ENCODE data around the gene PRKG1.

Gene PRKG1

DNA sequence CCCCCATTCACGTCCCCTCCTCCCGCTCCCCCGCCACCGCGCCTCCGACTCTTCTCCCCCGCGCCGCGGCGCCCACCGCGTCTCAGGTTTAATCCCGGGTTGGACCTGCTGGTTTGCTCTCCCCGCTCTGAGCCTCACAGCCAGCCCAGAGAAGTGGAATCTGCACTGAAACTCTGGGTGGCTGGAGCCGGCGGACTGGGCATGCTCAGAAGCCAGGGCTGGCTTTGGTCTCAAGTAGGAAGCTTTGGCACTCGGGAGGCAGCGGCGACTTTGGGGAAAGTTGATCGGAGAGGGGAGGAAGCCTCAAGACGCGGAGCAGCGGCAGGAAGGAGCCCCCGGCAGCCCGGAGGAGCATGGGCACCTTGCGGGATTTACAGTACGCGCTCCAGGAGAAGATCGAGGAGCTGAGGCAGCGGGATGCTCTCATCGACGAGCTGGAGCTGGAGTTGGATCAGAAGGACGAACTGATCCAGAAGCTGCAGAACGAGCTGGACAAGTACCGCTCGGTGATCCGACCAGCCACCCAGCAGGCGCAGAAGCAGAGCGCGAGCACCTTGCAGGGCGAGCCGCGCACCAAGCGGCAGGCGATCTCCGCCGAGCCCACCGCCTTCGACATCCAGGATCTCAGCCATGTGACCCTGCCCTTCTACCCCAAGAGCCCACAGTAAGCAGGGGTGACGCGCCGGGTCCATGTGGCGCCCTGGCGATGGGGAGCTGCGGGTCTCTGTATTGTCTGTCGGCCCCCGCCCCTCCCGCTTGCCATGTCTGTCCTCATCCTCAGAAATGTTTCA lies at the start of gene PRKG1:
Gene PRKG1, plus strand, starts transcription at position 250 of the 791 bp plus-strand sequence.
- DNase-seq (ENCODE audit: low read depth in 2 of 2), result no peak

DNA sequence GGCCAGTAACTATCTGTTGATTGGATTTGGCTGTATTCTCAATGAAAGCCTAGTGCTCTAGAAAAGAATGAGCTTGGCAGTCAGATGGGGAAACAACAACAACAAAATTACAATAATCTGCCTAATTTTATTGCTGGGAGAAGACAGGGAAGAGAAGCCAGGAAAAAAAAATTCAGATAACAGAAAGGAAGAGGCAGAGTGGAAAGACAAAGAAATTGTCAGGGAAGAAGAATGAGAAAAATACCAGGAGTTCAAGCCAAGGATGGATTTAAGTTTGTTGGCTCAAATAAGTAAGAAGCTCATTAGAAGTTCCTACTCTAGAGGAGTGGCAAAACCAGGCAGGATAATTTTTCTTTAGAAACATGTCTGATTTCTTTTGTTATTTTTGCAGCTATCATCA lies 45.9 kb upstream of the PRKG1 start:
- DNase-seq (ENCODE audit: low read depth in 2 of 2), result no peak

DNA sequence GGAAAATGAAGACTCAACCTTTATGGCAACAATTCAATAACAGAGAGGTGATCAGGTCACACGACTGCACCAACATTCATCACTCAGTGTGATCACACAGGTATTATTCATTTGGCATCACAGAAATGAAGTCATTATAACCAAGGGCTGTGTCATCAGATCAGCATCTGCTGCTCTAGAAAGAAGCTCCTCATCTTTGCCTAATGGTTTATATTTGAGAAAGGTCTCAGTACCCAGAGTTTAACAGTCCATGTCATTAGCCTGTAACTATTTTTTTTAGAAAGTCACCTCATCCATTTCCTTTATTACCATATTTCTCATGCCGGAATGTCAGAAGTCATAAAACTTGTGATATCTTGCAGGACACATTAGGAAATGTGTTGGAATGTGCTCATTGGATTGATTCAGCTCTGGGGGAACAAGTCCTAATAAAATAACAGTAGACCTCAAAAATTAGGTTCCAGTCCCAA lies 45.1 kb upstream of the PRKG1 start:
- no peak for DNase-seq (ENCODE audit: low read depth in 2 of 2)

DNA sequence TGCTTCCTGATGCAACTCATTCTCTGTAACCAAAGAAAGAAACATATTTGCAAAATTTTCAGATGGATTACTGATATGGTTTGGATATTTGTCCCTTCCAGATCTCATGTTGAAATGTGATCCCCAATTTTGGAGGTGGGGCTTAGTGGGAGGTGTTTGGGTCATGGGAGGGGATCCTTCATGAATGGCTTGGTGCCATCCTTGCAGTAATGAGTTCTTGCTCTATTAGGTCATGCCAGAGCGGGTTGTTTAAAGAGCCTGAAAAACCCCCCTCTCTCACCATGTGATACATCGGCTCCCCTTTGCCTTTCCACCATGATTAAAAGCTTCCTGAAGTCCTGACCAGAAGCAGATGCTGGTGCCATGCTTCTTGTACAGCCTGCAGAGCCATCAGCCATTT lies 43.8 kb upstream of the PRKG1 start:
- DNase-seq (ENCODE audit: low read depth in 2 of 2), result no peak

DNA sequence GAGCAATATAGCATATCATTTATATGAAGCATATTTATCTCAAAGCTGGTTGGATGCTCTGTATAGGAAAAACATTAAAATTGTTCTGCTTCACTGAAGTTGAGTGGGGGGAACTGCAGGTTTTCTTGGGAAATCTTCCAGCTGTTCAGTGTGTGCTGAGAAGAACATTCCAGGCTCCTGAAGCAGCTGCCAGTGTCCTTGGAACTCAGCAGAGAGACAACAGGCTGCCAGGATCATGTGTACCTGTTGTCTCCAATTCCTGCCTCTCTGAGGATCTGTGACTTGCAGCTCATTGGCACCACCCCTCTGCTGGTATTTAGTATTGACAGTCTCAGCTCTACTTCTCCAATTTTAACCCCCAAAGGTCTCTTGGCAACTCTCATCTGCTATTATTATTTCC lies 42.3 kb upstream of the PRKG1 start:
- DNase-seq (ENCODE audit: low read depth in 2 of 2), result no peak

DNA sequence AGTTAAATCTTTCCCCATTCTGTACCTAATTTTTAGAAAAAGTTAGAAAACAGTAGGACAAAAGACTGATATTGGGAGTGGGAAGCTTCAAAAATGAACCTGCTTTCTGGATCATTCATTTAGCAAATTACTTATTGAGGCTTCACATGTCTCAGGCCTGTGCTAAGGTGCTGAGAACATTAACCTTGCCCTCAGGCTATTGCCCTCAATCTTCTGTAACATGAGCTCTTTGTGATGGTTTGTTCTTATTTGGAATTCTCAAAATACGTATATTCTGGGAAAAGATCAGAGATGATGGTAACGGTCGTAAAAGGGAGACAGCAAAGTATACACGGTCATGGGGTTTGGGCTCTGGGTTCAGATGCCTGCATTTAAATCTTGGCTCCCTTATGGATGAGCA lies 39.5 kb upstream of the PRKG1 start:
- DNase-seq (ENCODE audit: low read depth in 2 of 2), result no peak

DNA sequence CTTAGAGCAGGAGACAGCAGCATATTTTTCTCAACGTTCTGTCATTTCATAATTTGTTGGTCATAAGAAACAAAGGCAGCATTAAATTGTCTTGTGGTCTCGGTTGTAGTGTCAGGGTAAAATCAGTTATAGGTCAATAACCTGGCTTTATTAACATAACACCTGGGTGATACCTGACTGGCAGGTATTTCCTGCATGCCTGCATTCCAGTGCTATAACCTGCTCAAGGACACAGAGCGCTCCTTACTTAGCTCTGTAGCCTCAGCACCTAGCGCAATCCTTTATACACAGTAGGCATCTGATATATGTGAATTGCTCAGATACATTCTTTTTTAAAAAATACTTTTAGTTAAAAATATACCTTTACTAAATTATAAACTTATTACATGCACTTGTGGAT lies 38.9 kb upstream of the PRKG1 start:
- DNase-seq (ENCODE audit: low read depth in 2 of 2), result no peak

DNA sequence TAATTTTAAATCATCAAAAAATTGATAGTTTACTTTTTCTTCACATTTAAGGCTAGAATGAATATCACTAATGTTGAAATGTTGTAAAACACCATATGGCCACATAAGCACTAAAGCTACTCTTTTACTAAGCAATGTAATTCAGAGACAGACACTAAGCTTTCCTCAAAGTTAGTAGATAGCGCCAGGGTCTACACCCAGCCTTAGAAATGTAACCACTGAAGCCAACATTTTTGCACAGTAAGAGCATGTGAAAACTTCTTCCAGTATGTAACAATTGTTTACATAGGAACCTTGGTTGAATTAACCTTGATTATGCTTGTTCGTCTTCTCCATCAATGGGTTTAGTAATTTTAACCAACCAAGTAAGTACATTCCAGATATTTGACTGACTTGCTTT lies 28.4 kb upstream of the PRKG1 start:
- no peak for DNase-seq (ENCODE audit: low read depth in 2 of 2)

DNA sequence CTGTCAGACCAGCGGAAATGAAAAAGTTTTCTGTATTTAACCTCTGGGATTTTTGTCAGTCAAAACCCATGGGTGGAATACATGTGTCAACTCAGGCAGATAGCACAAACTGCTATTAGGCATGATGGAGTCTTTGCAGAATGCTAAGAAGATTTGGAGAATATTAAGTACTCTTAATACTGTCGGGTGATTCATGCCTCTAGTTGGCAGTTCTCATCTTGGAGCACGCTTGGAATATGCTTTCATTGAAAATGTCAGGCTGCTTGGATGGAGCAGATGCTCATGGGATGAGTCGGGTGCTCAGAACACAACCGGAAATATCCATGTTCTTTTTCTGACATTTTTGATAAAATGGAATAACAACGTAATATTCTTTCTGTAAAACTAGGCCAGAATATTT lies 27.6 kb upstream of the PRKG1 start:
- no peak for DNase-seq (ENCODE audit: low read depth in 2 of 2)

DNA sequence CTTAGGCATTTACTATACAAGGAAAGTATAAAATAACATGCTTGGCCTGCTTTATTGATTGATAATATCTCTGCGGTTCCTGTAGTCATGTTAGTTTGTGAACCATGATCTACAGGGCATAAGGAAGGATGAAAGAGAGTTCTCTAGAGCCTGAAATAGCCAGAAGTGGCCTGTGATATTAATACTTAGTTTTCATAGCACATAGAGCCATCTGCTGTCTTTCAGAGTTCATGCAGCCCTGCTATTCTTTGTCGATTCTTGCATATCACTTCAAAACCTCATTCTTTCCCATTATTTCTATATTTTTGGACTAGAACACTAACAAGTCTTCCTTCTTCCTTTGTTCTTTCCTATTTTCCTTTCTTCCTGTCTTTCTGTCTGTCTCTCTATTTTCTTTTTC lies 26.4 kb upstream of the PRKG1 start:
- DNase-seq (ENCODE audit: low read depth in 2 of 2), result no peak

DNA sequence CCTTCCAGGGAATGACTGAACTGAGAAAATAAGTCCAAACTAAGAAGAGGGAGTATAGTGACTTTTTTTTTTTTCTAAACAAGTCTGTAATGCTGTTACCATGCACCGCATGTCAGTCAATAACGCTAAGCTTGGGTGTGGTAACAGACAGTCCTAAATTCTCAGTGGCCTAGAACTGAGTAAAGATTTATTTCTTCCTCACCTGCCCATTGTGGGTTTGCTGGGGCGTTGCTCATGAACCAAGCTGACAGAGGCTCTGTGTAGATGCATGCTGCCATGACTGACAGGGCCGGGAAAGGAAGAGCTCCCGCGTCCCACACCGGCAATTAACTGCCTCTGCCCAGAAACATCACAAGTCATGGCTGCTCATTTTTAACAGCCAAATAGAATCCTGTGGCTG lies 25.5 kb upstream of the PRKG1 start:
- DNase-seq (ENCODE audit: low read depth in 2 of 2), result no peak

DNA sequence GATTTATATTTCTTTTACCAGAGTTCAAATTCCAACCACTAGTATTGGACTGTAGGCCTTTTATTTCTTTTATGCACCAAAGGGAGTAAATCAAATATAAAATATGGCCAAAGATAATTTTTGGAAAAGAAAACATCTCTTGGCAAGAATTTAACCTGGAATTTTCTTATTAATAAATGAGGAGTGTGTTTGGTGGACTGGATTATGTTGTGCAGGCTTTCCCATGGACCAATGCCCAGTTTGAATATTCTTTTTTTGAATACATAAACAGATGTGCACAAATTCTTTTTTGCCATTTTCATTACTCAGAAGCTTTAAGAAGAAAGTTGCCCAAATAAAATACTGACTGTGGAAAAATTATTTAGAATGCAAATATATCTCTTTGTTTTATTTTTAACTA lies 22.1 kb upstream of the PRKG1 start:
- DNase-seq (ENCODE audit: low read depth in 2 of 2), result no peak

DNA sequence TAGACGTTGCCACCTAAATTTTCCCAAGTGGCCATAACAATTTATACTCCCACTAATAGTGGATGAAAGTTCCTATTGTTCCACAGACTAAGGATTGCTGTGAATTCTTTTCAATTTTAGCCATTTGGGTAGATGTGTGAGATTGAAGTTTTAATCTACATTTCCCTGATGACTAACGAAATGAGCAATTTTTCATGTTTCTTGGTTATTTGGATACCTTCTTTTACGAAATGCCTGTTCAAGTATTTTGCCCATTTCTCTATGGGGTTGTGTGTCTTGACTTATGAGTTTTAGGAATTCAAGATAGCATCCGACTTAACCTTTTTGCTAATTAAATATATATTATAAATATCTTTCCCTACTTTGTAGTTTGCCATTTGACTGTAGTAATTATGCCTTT lies 16.4 kb upstream of the PRKG1 start:
- no peak for DNase-seq (ENCODE audit: low read depth in 2 of 2)

DNA sequence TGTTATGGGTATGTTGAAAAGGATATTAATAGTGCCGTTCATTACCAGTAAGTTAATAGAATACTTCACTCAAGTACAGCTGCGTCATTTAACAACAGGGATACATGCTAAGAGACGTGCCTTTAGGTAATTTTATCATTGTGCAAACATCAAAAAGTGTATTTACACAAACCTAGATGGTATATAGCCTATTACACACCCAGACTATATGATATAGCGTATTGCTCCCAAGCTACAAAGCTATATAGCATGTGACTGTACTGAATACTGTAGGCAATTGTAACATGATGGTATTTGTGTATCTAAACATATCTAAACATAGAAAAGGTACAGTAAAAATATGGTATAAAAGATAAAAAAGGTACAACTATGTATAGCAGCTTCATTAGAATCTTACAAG lies 11.1 kb upstream of the PRKG1 start:
- DNase-seq (ENCODE audit: low read depth in 2 of 2), result no peak

DNA sequence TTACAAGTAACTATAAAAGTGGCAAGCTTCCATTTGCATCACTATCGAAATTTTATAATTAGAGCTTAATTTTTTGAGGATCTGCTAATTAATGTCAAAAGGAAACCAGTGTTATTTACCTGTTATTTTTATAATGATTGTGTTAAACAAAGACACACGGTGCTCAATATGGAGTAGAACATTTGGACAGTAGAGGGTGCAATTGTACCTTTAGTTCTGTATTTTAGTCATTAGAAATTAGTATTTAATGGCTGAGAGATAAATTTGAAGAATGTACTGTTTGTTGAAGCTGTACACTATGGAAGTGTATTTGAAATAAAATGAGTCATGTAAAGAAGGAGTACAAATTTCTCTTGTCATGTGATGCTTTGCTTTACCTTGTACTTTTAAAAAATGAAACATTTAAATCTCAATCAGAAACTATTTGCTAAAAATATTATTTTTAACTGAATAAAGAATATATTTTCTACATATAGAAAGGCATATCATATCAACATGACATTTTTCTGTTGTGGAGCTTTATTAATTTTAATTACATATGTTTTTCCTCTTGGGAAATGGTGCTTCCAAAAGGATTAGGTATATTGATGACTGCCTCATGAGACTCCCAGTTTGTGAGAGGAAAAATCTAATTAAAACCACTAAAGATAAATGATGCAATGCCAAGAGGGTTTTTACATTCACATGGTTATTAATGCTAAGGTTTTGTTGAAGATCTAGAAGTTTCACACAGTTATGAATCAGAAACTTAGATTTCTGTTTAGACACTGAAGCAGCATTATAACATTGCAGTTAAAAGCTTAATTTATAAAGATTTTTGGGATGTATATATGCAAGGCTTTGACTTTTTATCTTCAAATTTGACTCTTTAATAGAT lies 10.4 kb upstream of the PRKG1 start:
- no peak for DNase-seq (ENCODE audit: low read depth in 2 of 2)

DNA sequence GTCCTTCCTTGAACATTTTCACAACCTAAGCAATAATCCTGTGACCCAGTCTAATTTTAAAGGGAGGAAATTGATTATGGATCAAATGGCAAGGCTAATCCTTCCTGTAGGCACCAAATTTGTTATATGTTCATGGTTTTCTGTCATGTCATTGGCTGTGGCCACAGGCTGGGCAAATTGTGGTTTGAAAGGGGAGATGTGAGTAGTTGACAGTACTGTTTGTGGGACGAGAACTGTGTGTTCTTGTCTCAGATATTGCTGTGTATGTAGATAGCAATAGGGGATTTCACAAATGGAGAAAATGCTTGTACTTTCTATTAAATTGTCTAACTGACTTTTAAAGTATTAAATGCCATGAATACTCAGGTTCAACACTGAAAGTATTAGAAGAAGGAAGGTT lies 8.1 kb upstream of the PRKG1 start:
- no peak for DNase-seq (ENCODE audit: low read depth in 2 of 2)

DNA sequence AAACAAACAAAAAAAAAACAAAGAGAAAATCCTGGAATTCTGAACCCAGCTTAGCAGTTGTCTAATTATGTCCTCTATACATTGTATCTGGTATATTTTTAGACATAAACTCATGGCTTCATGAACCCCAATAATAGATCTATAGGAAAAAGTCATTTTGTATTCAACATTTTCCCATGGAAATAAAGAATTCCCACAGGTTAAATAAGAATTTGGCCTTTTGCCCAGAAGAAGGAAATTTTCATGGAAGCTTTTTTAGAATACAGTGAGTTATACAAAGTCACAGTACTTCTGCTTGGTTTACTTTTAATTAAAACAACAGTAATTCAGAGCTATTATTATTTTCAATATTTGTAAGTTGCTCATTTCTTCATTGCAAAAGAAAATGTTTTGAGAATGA lies 2.1 kb upstream of the PRKG1 start:
- DNase-seq (ENCODE audit: low read depth in 2 of 2), result no peak

DNA sequence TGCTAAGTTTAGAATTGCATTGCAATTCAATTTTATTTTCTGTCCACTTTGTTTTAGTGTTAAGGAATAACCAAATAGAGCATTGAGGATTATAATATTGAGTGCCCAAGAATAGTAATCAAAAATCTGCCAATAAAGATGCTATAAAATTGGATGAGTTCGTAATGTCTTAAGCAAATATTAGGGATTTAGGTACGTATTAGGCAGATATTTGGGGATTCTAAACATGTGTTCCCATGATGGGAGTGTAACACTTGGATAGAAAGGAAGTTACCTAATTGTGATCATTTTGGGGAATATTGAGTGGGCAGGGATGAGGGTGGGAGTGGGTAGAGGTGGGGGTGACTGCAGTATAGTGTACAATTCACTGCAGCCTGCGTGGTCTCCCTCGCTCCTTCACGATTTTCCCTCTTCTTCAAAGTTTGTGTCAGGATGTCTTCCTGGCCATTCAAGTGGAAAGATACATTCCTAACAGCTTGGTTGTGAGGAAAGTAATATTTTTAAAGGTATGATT lies 1.3 kb upstream of the PRKG1 start:
- DNase-seq (ENCODE audit: low read depth in 2 of 2), result no peak

DNA sequence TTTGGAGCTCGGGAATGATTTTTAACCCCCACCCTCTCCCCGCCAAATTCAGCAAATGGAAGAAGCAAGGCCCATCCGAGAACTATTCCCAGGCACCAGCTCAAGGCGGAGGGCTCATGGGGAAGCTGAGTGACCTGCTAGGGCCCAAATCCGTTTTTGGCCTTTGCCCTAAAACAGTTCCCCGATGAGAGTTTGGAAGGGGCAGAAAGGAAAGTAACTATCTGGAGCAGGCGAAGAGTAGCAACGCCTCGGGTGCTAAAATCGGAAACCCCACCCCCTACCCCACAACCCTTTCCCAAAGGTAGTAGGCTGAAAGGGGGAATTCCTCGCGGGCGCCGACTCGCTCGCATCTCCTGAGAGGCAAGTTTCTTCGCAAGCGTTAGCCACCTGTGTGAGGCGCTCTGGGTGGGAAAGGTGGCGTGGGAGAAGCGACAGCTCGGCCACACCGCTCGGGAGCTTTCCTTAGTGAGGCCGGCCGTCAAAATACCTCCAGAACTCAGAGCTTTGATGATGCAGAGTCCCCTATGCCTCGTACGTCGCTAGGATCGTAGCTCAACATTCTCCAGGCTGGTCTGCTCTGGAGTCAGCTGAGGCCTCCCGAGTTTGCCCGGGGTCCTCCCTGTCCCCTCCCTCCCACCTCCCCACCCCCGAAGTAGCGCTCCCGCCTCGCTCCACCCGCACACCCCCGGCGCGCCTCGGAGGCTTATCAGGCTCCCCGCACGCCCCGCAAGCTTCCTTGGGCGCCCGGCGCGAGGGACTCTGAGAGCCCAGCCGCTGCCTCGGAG lies 642 bp upstream of the PRKG1 start:
- no peak for DNase-seq (ENCODE audit: low read depth in 2 of 2)

DNA sequence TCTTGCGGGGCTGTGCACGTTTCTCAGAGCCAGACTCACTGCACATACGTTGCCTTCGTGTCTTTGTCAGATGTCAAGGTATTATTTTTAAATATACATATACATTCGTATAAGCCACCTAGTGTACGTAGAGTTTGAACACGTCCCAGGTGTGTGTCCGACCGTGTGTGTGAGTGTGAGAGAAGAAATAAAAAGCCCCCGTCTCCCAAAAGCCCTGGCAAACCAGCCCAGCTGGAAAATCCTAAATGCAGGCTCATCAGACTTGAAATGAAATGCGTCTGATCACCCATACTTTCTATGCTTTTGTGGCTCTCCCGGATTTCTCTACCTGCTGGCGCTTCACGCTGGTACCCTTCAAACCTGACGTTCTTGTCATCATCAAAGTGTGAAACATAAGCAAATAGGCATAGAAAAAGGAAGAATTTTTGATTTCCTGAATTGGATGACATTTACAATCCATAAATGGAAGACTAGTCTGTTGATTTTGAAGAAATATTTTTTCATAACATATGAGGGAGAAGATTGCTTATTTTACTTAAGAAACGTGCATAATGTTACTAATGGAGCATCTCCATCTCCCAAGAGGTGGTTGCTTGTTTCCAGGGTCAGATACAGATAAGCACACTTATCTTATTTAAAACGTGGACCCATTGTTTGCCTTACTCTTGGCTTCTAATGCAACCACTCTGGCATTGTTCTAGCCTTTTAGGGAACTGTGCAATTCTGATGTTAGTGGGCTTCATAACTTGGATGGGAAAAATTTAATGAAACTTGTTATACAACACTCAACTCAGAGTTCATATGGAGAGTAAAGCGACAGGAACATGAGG lies 971 bp downstream of the PRKG1 start:
- DNase-seq (ENCODE audit: low read depth in 2 of 2), result no peak

DNA sequence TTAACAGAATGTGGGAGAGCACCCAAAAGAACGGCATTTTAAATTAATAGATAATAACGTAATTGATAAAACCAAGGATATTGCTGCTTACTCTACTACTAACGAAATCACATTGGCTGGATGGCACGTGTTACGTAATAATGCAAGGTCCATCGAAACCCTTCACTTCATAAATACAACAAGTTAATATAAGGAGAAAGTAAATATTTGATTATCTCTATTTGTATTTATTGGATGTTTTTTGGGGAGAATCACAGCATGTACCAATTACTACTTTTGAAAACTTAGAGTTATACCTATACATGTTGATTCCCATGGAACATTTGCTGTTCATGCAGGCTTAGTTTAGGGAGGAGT lies 1.6 kb downstream of the PRKG1 start:
- no peak for DNase-seq (ENCODE audit: low read depth in 2 of 2)
